ENCODE data around the gene ARHGEF11.

- TF ChIP-seq POLR2AphosphoS5 (IDR thresholded peaks at IDR 0.05) (no peak), EP300 (IDR thresholded peaks at IDR 0.05) (no peak)
- TF ChIP-seq, protein P1, sequence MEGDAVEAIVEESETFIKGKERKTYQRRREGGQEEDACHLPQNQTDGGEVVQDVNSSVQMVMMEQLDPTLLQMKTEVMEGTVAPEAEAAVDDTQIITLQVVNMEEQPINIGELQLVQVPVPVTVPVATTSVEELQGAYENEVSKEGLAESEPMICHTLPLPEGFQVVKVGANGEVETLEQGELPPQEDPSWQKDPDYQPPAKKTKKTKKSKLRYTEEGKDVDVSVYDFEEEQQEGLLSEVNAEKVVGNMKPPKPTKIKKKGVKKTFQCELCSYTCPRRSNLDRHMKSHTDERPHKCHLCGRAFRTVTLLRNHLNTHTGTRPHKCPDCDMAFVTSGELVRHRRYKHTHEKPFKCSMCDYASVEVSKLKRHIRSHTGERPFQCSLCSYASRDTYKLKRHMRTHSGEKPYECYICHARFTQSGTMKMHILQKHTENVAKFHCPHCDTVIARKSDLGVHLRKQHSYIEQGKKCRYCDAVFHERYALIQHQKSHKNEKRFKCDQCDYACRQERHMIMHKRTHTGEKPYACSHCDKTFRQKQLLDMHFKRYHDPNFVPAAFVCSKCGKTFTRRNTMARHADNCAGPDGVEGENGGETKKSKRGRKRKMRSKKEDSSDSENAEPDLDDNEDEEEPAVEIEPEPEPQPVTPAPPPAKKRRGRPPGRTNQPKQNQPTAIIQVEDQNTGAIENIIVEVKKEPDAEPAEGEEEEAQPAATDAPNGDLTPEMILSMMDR (IDR thresholded peaks at IDR 0.05) = no peak
Measured at GRCh38 chr1:157043685-157044084, 1.9 kb downstream of the ARHGEF11 start.

Data from upper lobe of left lung (tissue), 4 donors.